HG03354 (cell line): ENCODE results near the gene NUDT3.
"Not testable (repeated sequence)": the region's sequence is repeated elsewhere in the genome, so short reads cannot be mapped to it uniquely, and the experiment has no call there.

ENCODE experiments used
- ATAC-seq: cut with Tn5 transposase; IDR thresholded peaks from one replicate; pipeline ENCODE4 v1.9.1; 2021; ENCODE audit warnings: mild to moderate bottlenecking; ENCODE audit not compliant: unreplicated experiment, poor library complexity, severe bottlenecking

NUDT3 gene

DNA sequence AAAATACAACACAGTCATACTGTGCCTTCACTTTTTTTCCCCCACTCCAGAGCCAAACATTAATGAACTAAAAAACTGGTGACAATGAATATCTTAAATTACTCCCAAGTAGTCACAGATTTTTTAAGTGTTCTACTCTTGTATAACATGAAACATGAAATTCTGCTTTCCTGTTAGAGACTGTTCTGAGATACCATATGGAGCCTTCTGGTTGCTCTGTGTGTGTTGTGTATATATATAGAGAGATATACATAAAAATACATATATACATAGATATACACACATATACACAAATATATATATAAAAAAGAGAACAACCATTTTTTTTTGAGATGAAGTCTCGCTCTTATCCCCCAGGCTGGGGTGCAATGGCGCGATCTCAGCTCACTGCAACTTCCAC lies 63.5 kb downstream of the NUDT3 start:
- no peak for ATAC-seq

DNA sequence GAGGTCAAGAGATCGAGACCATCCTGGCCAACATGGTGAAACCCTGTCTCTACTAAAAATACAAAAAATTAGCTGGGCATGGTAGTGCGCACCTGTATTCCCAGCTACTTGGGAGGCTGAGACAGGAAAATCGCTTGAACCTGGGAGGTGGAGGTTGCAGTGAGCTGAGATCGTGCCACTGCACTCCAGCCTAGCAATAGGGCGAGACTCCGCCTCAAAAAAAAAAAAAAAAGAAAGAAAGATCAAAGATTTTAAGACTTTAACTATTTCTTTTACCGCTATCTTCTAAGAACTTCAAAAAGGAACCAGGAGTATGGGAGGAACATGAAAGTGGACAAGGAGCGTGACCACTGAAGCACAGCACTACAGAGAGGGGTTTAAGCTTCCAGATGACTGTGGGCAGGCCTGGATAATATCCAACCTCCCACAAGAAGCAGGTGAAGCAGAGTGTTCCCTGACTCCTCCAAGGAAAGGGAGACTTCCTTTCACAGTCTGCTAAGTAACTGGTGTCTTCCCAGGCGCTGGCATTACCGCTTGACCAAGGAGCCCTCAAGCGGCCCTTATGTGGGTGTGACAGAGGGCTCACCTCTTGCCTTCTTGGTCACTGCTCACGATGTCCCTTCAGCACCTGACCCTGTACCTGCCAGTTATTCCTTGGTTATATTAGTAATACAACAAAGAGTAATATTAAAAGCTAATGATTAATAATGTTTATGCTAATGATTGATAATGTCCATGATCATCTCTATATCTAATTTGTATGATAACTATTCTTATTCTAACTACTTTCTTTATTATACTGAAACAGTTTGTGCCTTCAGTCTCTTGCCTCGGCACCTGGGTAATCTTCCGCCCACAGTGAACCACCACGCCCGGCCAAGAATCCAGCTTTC lies 64.9 kb downstream of the NUDT3 start:
- ATAC-seq: not testable (repeated sequence)

DNA sequence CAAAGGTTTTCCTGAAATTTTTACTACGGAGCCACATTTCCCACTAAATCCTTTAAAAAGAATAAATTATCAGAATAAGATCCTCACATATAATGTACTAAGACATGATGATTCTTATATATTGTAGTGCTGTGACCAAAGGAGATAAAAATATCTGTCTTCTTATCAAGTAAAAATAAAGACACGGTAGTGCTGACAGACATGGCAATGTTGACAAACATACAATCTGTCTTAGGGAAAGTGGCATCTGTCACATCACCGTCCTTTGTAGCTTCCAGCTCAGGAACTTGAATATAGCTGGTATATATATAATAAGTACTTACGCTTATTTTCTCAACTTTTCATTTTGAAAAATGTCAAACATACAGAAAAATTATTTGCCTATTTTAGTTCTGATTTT lies 66.8 kb downstream of the NUDT3 start:
- ATAC-seq: no peak

DNA sequence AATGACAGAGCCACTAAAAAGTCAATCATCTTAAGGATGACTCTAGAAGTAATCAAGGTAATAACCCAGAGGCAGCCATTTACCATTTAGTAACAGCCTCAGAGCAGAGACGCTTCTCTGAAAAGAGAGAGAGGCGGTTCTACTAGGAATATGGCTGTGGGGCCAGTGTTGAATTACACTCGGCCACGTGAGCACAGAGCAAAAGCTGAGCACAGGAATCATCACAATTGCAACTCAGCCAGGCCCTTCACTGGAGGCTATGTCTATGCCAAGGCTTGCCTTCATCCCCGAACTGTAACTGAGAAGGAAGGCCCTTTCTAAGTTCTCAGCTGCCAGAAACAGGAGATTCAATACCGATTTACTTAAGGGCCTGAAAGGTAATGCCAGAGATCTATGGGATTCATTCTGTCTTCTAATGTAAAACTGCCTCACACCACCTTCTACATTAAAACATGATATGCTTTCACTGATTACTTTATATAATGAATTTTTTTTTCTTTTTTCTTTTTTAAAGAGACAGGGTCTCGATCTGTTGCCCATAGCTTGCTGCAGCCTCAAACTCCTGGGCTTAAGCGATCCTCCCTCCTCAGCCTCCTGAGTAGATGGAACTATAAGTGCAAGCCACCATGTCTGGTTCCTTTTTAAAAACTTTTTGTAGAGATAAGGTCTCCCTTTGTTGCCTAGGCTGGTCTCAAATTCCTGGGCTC lies 67.6 kb downstream of the NUDT3 start:
- no peak for ATAC-seq

DNA sequence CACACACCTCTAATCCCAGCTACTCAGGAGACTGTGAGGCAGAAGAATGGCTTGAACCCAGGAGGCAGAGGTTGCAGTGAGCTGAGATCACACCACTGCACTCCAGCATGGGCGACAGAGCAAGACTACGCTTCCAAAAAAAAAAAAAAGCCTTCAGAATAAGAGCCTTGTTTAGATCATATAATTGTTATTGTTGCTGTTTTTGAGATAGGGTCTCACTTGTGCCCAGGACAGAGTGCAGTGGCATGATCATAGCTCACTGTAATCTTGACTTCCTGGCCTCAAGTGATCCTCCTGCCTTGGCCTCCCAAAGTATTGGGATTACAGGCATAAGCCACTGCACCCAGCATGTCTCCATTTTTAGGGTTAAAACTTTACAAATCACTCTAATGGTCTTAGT lies 68.2 kb downstream of the NUDT3 start:
- not testable (repeated sequence) for ATAC-seq

DNA sequence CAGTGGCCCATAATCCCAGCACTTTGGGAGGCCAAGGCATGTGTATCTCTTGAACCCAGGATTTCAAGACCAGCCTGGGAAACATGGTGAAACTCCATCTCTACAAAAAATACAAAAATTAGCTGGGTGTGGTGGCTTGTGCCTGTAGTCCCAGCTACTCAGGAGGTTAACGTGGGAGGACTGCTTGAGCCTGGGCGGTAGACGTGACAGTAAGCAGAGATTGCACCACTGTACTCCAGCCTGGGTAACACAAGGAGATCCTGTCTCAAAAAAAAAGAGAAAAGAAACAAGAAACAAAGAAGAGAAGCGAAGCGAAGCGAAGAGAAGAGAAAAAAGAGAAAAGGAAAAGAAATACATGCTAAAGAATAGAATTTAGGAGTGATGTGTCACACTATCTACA lies 69.2 kb downstream of the NUDT3 start:
- ATAC-seq: no peak

DNA sequence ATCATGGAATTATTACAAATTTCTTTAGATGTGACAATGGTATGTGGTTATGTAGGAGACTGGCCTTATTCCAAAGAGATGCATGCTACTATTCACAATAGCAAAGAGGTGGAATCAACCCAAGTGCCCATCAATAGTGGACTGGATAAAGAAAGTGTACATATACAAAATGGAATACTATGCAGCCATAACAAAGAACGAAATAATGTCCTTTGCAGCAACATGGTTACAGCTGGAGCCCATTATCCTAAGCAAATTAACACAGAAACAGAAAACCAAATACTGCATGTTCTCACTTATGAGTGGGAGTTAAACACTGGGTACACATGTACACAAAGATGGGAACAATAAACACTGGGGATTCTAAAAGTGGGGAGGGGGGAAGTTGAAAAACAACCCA lies 69.7 kb downstream of the NUDT3 start:
- ATAC-seq: no peak

DNA sequence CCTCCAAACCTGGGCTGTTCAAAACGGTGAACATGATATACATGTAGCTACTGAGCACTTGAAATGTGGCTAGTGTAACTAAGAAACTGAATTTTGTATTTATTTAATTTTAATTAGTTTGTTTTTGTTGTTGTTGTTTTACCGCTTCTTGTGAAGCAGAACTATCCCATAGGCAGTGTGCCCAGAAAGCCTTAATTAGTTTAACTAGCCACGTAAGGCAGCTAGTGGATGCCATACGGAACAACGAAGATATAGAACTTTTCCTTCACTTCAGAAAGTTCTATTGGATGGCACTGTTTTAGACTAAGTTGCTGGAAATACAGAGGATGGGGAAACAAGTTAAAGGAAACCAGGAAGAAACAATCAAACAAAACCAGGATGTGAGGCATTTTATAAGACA lies 70.6 kb downstream of the NUDT3 start:
- ATAC-seq: no peak

DNA sequence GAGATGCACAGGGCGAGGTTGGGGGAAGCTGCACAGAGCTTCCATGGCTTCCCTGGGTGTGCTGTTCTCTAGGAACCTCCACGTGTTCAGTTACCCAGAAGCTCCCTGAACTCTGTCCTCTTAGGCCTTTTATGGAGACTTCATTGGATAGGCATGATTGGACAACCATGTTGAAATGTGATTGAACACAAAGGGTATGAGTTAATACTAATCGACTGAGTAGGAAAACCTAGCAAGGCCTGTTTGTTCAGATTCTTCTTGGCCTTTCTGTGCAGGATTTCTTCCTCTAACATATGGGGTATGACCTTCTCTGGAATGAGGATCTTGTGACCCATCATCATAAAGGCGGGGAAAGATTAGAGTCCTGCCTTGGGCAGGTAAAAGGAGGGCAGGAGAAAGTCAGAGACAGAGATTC lies 73.0 kb downstream of the NUDT3 start:
- no peak for ATAC-seq

DNA sequence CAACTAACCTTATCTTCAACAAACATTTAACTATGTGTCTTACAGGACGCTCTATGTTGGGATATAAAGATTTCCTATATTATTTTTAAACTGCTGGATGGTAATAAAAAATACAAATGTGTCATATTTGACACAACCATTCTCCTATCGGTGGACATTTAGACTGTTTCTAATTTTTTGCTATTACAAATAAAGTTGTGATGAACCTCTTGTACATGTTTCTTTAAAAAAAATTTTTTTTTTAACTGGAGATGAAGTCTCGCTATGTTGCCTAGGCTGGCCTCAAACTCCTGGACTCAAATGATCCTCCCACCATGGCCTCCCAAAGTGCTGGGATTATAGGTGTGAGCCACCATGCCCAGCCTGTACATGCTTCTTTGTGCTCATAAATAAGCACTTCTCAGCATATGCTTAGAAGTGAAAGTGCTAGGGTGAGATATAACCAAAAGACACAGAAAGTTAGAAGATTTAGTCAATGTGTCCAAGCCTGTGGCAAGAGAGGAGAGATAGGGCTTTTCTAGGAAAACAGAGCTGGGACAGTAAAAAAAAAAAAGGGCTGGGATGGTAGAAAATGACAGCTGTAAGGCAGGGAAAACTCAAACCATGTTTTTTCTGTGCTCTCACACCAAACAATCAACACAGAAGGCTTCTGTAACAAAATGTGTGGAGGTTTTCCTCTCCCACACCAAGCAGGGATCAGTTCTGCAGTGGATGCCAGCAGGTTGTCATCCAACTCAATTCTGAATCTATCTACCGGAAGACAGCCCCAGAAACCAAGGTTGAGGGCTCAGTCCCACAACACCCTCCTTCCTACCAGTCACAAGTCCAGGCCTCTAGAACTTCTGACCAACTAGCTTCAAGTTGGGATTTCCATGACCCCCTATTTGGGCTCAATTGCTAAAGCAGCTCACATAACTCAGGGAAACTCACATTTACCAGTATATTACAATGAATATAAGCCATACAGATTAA lies 73.7 kb downstream of the NUDT3 start:
- ATAC-seq: no peak

DNA sequence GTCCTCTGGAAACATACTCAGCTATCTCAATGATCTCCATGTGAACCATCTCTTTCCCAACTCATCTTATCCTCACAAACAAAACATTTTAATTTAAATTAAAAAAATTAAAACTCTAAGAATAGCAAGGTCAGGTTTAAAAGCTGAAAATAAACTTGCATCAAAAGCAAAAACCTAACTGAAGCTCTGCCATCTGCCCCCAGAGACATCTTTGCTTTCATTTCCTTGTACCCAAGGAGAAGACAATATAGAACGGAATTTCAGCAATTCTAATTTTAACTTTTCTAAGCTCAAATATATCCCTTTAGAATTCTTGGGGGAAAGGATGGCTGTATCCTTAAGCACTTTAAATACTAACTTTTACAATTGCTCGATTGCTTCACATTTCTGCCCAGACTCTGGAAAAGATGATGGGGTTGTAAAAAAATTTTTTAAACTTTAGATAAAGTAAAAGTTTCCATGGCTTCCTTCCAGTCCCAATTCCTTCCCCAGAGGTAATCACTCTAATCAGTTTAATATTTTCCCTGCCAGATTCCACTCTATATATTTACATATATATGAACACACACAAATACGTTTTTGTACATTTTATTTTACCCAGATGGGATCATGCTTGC lies 74.5 kb downstream of the NUDT3 start:
- no peak for ATAC-seq

DNA sequence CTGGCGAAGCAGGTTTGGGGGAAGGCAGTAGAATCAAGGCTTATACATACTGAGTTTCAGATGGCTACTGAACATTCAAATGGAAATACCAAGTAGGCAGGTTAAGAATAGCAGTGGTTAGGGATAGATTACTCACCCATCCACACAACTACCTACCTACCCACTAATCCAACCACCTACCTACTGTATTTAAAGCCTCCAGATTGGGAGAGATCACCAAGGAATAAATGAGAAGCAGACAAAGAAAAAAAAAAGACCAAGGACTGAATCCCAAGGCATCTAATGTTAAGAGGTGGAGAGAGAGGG lies 75.3 kb downstream of the NUDT3 start:
- ATAC-seq: no peak

DNA sequence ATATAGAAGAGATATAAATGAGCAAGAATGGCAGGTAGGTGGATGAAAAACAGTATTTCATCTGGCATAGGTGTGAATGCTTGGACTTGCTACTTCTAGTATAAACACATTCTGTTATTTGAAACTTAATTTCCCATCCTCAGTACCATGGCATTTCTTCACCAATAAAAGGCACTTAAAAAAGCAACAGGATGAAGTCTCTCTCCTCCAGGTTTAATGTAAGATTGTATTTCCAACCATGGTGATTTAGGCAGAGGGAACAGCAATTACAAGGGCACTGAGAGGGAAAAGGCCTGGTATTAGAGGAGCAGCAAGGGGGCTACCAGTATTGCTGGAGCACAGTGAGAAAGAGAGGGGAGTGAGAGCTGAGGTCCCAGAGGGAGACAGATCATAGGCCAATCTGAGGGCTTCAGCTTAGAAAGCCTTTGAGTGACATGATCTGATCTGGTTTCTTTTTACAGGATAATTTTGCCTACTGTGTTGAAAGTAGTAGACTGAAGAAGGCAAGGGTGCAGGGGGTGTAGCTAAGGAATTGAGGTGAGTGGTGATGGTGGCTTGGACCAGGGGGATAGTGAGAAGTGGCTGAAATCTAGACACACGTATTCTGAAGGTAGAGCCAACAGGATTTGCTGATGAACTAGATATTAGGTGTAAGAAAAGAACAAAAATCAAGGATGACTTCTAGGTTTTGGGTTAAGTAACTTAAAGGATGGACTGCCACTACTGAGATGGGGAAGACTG lies 75.9 kb downstream of the NUDT3 start:
- ATAC-seq: no peak

DNA sequence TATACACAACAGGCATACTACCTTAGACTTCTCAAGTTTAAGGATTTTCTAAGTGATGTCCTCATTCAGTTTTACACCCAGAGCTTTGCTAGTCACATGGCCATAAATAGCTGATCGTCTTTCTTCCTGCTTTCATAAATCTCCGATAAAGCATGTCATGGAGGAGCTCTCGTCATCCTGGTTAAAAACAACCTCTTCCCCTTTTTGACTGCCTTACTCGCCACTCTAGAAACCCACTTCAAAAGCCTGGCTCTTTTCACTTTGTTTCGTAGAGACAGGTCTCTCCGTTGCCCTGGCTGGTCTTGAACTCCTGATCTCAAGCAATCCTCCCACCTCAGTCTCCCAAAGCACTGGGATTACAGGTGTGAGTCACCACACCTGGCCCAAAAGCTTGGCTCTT lies 76.7 kb downstream of the NUDT3 start:
- ATAC-seq: no peak

DNA sequence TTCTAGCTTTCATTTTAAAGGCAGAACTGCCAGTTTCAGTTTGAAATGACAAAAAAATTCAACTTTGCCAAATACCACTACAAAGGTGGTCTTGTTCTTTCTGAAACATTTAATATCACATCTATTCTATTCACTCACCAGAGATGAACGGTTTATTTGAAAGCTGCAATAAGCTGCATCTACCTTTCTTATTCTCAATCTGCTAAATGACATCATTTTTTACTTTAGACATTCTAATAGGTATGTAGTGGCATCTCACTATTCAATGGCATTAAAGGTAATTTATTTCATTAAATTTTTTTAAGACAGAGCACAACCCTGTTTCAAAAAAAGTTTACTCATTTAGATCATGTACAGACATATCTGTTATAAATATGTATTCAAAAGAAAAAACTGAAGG lies 77.2 kb downstream of the NUDT3 start:
- ATAC-seq: no peak

DNA sequence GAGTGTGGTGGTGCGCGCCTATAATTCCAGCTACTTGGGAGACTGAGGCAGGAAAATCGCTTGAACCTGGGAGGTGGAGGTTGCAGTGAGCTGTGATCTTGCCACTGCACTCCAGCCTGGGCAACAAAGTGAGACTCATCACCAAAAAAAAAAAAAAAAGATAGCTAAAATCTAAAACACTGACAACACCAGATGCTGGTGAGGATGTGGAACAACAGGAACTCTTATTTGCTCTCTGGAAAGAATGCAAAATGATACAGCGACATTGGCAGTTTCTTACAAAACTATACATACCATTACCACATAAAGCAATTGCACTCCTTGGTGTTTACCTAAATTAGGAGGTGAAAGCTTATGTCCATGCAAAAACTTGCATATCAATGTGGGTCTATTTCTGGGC lies 80.2 kb downstream of the NUDT3 start:
- no peak for ATAC-seq

DNA sequence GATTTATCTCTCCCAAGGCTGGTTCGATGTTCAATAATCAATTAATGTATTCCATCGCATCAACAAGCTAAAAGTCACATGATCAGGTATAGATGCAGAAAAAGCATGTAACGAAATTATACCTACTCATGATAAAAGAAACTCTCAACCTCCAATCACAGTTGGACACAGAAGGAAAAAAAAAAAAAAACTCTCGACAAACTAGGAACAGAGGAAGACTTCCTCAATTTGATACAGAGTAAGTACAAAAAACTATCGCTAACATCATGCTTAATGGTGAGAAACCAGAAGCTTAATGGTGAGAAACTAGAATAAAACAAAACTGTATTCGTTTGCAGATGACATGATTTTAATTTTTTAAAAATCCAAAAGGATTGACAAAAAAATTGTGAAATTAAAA lies 81.7 kb downstream of the NUDT3 start:
- ATAC-seq: no peak

DNA sequence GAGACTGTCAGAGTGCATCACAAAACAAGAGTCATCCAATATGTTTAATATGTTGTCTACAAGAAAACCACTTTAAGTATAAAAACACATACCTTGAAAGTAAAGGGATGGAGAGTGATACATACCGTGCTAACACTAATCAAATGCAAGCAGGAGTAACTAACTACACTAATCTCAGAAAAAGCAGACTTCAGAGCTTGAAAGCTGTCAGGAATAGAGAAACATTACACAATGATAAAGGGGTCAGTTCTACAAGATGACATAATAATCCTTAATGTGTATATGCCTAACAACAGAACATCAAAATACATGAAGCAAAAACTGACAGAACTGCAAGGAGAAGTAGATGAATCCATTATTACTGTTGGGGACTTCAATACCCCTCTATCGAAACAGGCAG lies 84.0 kb downstream of the NUDT3 start:
- ATAC-seq: no peak

DNA sequence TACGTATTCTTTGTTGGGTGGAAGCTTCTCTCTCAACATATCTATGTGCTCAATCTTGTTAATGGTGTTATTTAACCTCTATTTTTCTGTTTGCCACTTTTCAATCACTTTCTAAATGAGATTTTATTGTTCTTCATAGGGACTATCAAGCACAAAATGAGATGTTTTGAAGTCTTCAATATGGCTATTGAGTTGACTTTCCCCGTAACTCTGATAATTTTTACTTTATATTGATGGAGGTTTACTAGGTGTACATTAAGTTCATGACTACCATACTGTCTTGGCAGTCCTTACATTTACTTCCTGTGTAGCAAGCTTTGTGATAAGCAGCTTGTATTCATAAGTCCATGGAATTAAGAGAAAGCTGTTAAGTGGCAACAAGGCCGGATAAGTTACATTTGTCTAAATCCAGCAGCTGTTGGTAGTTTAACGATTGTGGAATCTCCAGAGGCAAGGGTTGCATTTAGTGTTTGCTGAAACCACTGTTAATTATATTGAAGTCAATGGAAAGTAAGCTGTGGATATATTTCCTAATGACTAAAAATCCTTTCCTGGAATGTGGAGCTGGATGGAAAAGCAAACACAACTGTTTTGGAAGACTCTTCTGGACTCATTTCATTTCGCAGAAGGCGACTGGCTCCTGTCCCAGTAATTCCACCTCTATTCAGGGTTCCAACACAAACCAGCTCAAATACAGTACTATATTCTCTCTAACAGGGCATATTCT lies 86.3 kb downstream of the NUDT3 start:
- no peak for ATAC-seq
